H1 (cell line): ENCODE results near the gene KRTAP10-3. TPM values are rescaled to one million over a fixed set of nuclear protein-coding genes. Genes with fewer than 3 reads are reported as not detected.
"Not testable (repeated sequence)": the region's sequence is repeated elsewhere in the genome, so short reads cannot be mapped to it uniquely, and the experiment has no call there.

Source experiments
- CTCF ChIA-PET: fragments of 300-600 bp; sonication (Branson Sonifier 250); formaldehyde crosslinking; loops from one replicate; lab custom pipeline; 2021; ENCODE audit not compliant: partially characterized antibody; lab: Charles Lee
- POLR2A ChIA-PET: fragments of 300-600 bp; sonication (Branson Sonifier 250); formaldehyde crosslinking; loops from one replicate; lab custom pipeline; 2021; ENCODE audit warnings: inconsistent platforms; ENCODE audit not compliant: partially characterized antibody; lab: Charles Lee
- DNase-seq, 2 experiments: peaks; one replicate each; pipeline versions ENCODE4 v3.0.0 to v3.0.0-alpha.2; 2010 to 2022; ENCODE audit warnings: low spot score in 2 of 2, low read depth in 1 of 2, mixed read lengths in 1 of 2
- FAIRE-seq: peaks from 2 replicates; lab custom pipeline; 2011; peaks lifted over from hg19 to GRCh38; lab: Jason Lieb, UNC
- H2AFZ ChIP-seq: 2 replicates; pipeline ENCODE4 v1.8.1; 2012; ENCODE audit warnings: low read length, inconsistent platforms
- H2AK5ac ChIP-seq: 2 replicates; pipeline ENCODE4 v1.6.1; 2013; ENCODE audit warnings: low read depth, low read length
- H2BK120ac ChIP-seq: replicated peaks from 2 replicates; pipeline ENCODE3; 2013; ENCODE audit warnings: low read depth, low read length, inconsistent platforms
- H2BK12ac ChIP-seq: 2 replicates; pipeline ENCODE4 v1.6.1; 2013; ENCODE audit warnings: low read depth, low read length
- H2BK15ac ChIP-seq: 2 replicates; pipeline ENCODE4 v1.6.1; 2013; ENCODE audit warnings: low read length
- H2BK20ac ChIP-seq: 2 replicates; pipeline ENCODE4 v1.6.1; 2013; ENCODE audit warnings: low read length
- H2BK5ac ChIP-seq: 2 replicates; pipeline ENCODE4 v1.6.1; 2013; ENCODE audit warnings: low read depth, low read length
- H3K14ac ChIP-seq: 2 replicates; pipeline ENCODE4 v1.6.1; 2013; ENCODE audit warnings: inconsistent platforms; ENCODE audit not compliant: insufficient read length
- H3K18ac ChIP-seq: 2 replicates; pipeline ENCODE4 v1.6.1; 2013; ENCODE audit warnings: low read length; ENCODE audit errors: extremely low read depth
- H3K23ac ChIP-seq: 2 replicates; pipeline ENCODE4 v1.6.1; 2013; ENCODE audit warnings: inconsistent platforms; ENCODE audit not compliant: insufficient read length
- H3K23me2 ChIP-seq: 2 replicates; pipeline ENCODE4 v1.6.1; 2013; ENCODE audit warnings: low read depth, low read length
- H3K27ac ChIP-seq: 2 replicates; pipeline ENCODE4 v1.6.1; 2011; ENCODE audit warnings: low read depth, low read length, inconsistent platforms
- H3K27me3 ChIP-seq, 4 experiments: replicated peaks in 1 of 4; 1 replicate in 1 of 4; 2 replicates in 3 of 4; pipeline versions ENCODE4 v1.6.1 to v1.8.1; 2011 to 2013; ENCODE audit warnings: low read length in 3 of 4, mild to moderate bottlenecking in 3 of 4, inconsistent platforms in 2 of 4, mixed read lengths in 2 of 4, moderate library complexity in 1 of 4; ENCODE audit not compliant: control insufficient read depth in 3 of 4, insufficient read depth in 3 of 4; ENCODE audit errors: extremely low read depth in 1 of 4
- H3K36me3 ChIP-seq, 4 experiments: 2 replicates each; pipeline versions ENCODE4 v1.6.1 to v1.8.1; 2011 to 2013; ENCODE audit warnings: mild to moderate bottlenecking in 4 of 4, low read length in 3 of 4, moderate library complexity in 2 of 4, control low read depth in 1 of 4, inconsistent platforms in 1 of 4; ENCODE audit not compliant: insufficient read depth in 4 of 4, control insufficient read depth in 2 of 4
- H3K4ac ChIP-seq: replicated peaks from 2 replicates; pipeline ENCODE3; 2013; ENCODE audit warnings: low read length, low read depth, mixed read lengths, inconsistent platforms; ENCODE audit not compliant: insufficient read length
- H3K4me1 ChIP-seq, 4 experiments: replicated peaks in 1 of 4; 1 replicate in 1 of 4; 2 replicates in 3 of 4; pipeline versions ENCODE4 v1.6.1 to v1.8.1; 2011 to 2013; ENCODE audit warnings: low read length in 3 of 4, inconsistent platforms in 2 of 4, mixed read lengths in 1 of 4; ENCODE audit not compliant: insufficient read depth in 4 of 4, control insufficient read depth in 3 of 4
- H3K4me2 ChIP-seq, 2 experiments: 2 replicates each; pipeline versions ENCODE4 v1.6.1 to v1.8.1; 2011 to 2013; ENCODE audit warnings: low read depth in 2 of 2, low read length in 2 of 2, control low read depth in 1 of 2, inconsistent platforms in 1 of 2, mild to moderate bottlenecking in 1 of 2; ENCODE audit not compliant: insufficient read depth in 1 of 2
- H3K4me3 ChIP-seq, 4 experiments: fragments of 200-600, 300-600 bp in 1 of 4; sonication (generic), shearing (Covaris generic), sonication (Bioruptor Twin) in 1 of 4; 2 replicates each; pipeline versions ENCODE4 v1.5.1 to v1.8.1; 2011 to 2016; ENCODE audit warnings: low read length in 4 of 4, low read depth in 3 of 4, control low read depth in 2 of 4, inconsistent platforms in 2 of 4, mild to moderate bottlenecking in 2 of 4, mixed read lengths in 1 of 4, moderate library complexity in 1 of 4; ENCODE audit not compliant: insufficient read depth in 2 of 4; ENCODE audit errors: extremely low read depth in 1 of 4
- H3K56ac ChIP-seq: replicated peaks from 2 replicates; pipeline ENCODE3; 2013; ENCODE audit warnings: low read depth, mild to moderate bottlenecking, mixed read lengths, low read length, inconsistent platforms; ENCODE audit not compliant: insufficient read length
- H3K79me1 ChIP-seq: 2 replicates; pipeline ENCODE4 v1.6.1; 2013; ENCODE audit warnings: low read depth, low read length, control low read depth
- H3K79me2 ChIP-seq, 2 experiments: 2 replicates each; pipeline versions ENCODE4 v1.6.1 to v1.8.1; 2012 to 2013; ENCODE audit warnings: low read length in 2 of 2, mild to moderate bottlenecking in 2 of 2, inconsistent platforms in 1 of 2; ENCODE audit not compliant: insufficient read depth in 2 of 2, control insufficient read depth in 1 of 2
- H3K9ac ChIP-seq, 4 experiments: replicated peaks in 1 of 4; 1 replicate in 1 of 4; 2 replicates in 3 of 4; pipeline versions ENCODE4 v1.6.1 to v1.8.1; 2011 to 2013; ENCODE audit warnings: low read depth in 3 of 4, low read length in 3 of 4, control low read depth in 2 of 4, mild to moderate bottlenecking in 2 of 4, moderate library complexity in 2 of 4, inconsistent platforms in 1 of 4; ENCODE audit errors: extremely low read depth in 1 of 4
- H3K9me3 ChIP-seq, 2 experiments: 2 replicates each; pipeline versions ENCODE4 v1.6.1 to v1.8.1; 2012 to 2013; ENCODE audit warnings: mild to moderate bottlenecking in 2 of 2, moderate library complexity in 2 of 2, control low read depth in 1 of 2, inconsistent platforms in 1 of 2, low read depth in 1 of 2, low read length in 1 of 2, mixed read lengths in 1 of 2; ENCODE audit not compliant: insufficient read depth in 2 of 2
- H4K20me1 ChIP-seq, 2 experiments: replicated peaks in 1 of 2; 2 replicates each; pipeline versions ENCODE3 to v1.8.1; 2011 to 2013; ENCODE audit warnings: inconsistent platforms in 2 of 2, low read length in 2 of 2, mild to moderate bottlenecking in 1 of 2; ENCODE audit not compliant: insufficient read depth in 2 of 2, control insufficient read depth in 1 of 2
- H4K5ac ChIP-seq: 2 replicates; pipeline ENCODE4 v1.6.1; 2013; ENCODE audit warnings: low read length, low read depth, mixed read lengths, inconsistent platforms; ENCODE audit not compliant: insufficient read length
- H4K8ac ChIP-seq: 2 replicates; pipeline ENCODE4 v1.8.0; 2013; ENCODE audit warnings: mild to moderate bottlenecking, moderate library complexity, low read length, inconsistent platforms; ENCODE audit not compliant: insufficient read depth; ENCODE audit errors: extremely low read depth
- H4K91ac ChIP-seq: replicated peaks from 2 replicates; pipeline ENCODE3; 2013; ENCODE audit warnings: low read length, mixed read lengths, inconsistent platforms; ENCODE audit not compliant: insufficient read length
- ASH2L ChIP-seq: fragments of 200-600, 300-600 bp; sonication (generic); IDR thresholded peaks from one replicate; pipeline ENCODE4 v1.7.1; 2017; ENCODE audit warnings: low read length
- WGBS, 2 experiments: shearing (Covaris generic) in 1 of 2; methylation state at CpG; one replicate each; pipeline versions ENCODE4 v1.1.6 to v1.1.7; 2013 to 2015; ENCODE audit warnings: low lambda C conversion rate in 2 of 2, mixed read lengths in 2 of 2, inconsistent platforms in 1 of 2, low coverage in 1 of 2, missing lambda C conversion rate in 1 of 2; ENCODE audit not compliant: insufficient replicate concordance in 2 of 2, insufficient coverage in 1 of 2, insufficient read length in 1 of 2; ENCODE audit errors: extremely low coverage in 1 of 2, missing lambda C conversion rate in 1 of 2; 5-methylcytosine and 5-hydroxymethylcytosine counted together
- polyA plus RNA-seq, 7 experiments: library from polyadenylated mRNA; depleted of rRNA in 3 of 7; stranded (reverse) in 5 of 7; unstranded in 2 of 7; fragments of >200 nt in 5 of 7; fragments of 200-250 nt in 2 of 7; gene quantifications; 1 replicate in 5 of 7; 2 replicates in 1 of 7; 4 replicates in 1 of 7; pipeline versions ENCODE4 v1.2.1 to v1.2.3, GENCODE V29; 2011 to 2013; ENCODE audit warnings: missing spikeins in 2 of 7, mixed read lengths in 2 of 7
- total RNA-seq: library from RNA; stranded (reverse); fragmentation: NEBNext Ultra II Directional; extraction: Animal tissue kit (Norgen Biotek cat#: 25700); gene quantifications from 2 replicates; pipeline ENCODE4 v1.2.1, GENCODE V29; 2021

KRTAP10-3 gene
- total and polyA plus RNA-seq, 2 of the 8 experiments (the other 6 are each of a cell fraction or from before 2014, with no cell fraction given) = not detected

GRCh38 chr21:44580231-44580821, 21.7 kb upstream of the KRTAP10-3 start, which contains the start of gene KRTAP10-5:
Gene KRTAP10-5, minus strand, starts transcription at chr21:44580604. Its CDS starts 26 bp downstream, at chr21:44580578.
- not testable (repeated sequence) for H4K91ac ChIP-seq, H2BK12ac ChIP-seq, H3K23me2 ChIP-seq, H3K27me3 ChIP-seq, H3K4me1 ChIP-seq, H2BK120ac ChIP-seq, H3K9ac ChIP-seq, H2AK5ac ChIP-seq, H3K56ac ChIP-seq, H3K79me2 ChIP-seq, H3K4ac ChIP-seq, H2BK5ac ChIP-seq, H3K4me2 ChIP-seq, H4K20me1 ChIP-seq, FAIRE-seq, H3K23ac ChIP-seq, H2AFZ ChIP-seq, H3K9me3 ChIP-seq, H4K5ac ChIP-seq, H3K14ac ChIP-seq, H3K27ac ChIP-seq, H3K4me3 ChIP-seq, H3K36me3 ChIP-seq, H3K18ac ChIP-seq, H3K79me1 ChIP-seq, H2BK20ac ChIP-seq
- 83% methylated on average over 18 of the region's 19 CpGs; no CpG with 5 or more reads in 1 of the 2 experiments for WGBS, 2 experiments
- peak; percentile 61 for TF ChIP-seq ASH2L
- CTCF ChIA-PET = interaction anchor here (0.6 to 1.6 kb wide), 8 partner anchors 12 to 222 kb away, joined by 3 to 4 read pairs (median 3); partner anchors contain the start of gene UBE2G2
- Histone ChIP-seq H2BK15ac (0 out of 2 replicates have a peak within 1 kb of the TSS, but pooled peaks have one; percentile 31), H4K8ac (peak within 1 kb of the TSS; percentile 14; the same call in 1 of the 2 replicates)
- POLR2A ChIA-PET = interaction anchor here (1.0 kb wide), 1 partner anchor 72 kb away, joined by 3 read pairs; no protein-coding TSS in a partner anchor
- DNase-seq = peak in 1 of 2 experiments; percentile 47
